ENCODE data around the gene FDCSP.

The FDCSP gene

GRCh38 chr4:70269674-70270073, 43.8 kb downstream of the FDCSP start:
- Histone ChIP-seq H2BK12ac (ENCODE audit: low read length) (no peak overlapping the region), H3K9me3 (replicated peaks in 1 of 2; ENCODE audit: control insufficient read depth in 2 of 2, insufficient read depth in 1 of 2, low read depth in 1 of 2, low read length in 2 of 2) (no peaks in the 10 kb centered on the region), H3K4me1 (ENCODE audit: control insufficient read depth in 2 of 2, insufficient read depth in 1 of 2, low read depth in 1 of 2, low read length in 2 of 2) (no peaks in the 10 kb centered on the region), H3K14ac (ENCODE audit: low read length) (no peak overlapping the region), H3K27me3 (ENCODE audit: control insufficient read depth in 3 of 3, insufficient read depth in 3 of 3, low read depth in 1 of 3, low read length in 3 of 3) (no peaks in the 10 kb centered on the region), H3K27ac (replicated peaks; ENCODE audit: low read length) (no peak overlapping the region), H3K18ac (ENCODE audit: low read length) (no peak overlapping the region), H3K79me1 (ENCODE audit: low read depth, low read length) (no peaks in the 10 kb centered on the region), H2AFZ (ENCODE audit: low read length) (no peak overlapping the region), H2BK15ac (ENCODE audit: low read length) (no peak overlapping the region), H3K36me3 (replicated peaks in 1 of 2; ENCODE audit: control insufficient read depth in 2 of 2, insufficient read depth in 2 of 2, low read length in 2 of 2) (no peaks in the 10 kb centered on the region), H3K23ac (ENCODE audit: low read depth, low read length, poor library complexity) (no peak overlapping the region), H3K9ac (ENCODE audit: low read depth, low read length, poor library complexity) (no peak overlapping the region), H2AK5ac (ENCODE audit: low read depth, low read length) (no peak overlapping the region), H3K4me3 (ENCODE audit: low read length in 2 of 2) (no peak overlapping the region), H4K91ac (ENCODE audit: low read depth, low read length, poor library complexity) (no peak overlapping the region), H2BK5ac (ENCODE audit: low read length) (no peak overlapping the region), H4K8ac (ENCODE audit: low read depth, low read length) (no peak overlapping the region), H3K4ac (ENCODE audit: low read length) (no peak overlapping the region), H2BK120ac (ENCODE audit: low read depth, low read length) (no peak overlapping the region), H3K4me2 (ENCODE audit: insufficient read depth, low read length, poor library complexity, severe bottlenecking) (no peak overlapping the region)
- DNase-seq (ENCODE audit: low spot score): no peak
- WGBS, 2 donors (ENCODE audit: extremely low coverage in 2 of 2, insufficient read length in 2 of 2, insufficient replicate concordance in 1 of 2): no CpG with 5 or more reads among the region's 1 CpG

GRCh38 chr4:70277121-70277520, 51.2 kb downstream of the FDCSP start:
- H3K4ac ChIP-seq (ENCODE audit: low read length): no peak overlapping the region
- no peak overlapping the region for H3K27ac ChIP-seq (replicated peaks; ENCODE audit: low read length)
- no peaks in the 10 kb centered on the region for H3K9me3 ChIP-seq (replicated peaks in 1 of 2; ENCODE audit: control insufficient read depth in 2 of 2, insufficient read depth in 1 of 2, low read depth in 1 of 2, low read length in 2 of 2)
- no peaks in the 10 kb centered on the region for H3K27me3 ChIP-seq (ENCODE audit: control insufficient read depth in 3 of 3, insufficient read depth in 3 of 3, low read depth in 1 of 3, low read length in 3 of 3)
- no peak overlapping the region for H3K4me2 ChIP-seq (ENCODE audit: insufficient read depth, low read length, poor library complexity, severe bottlenecking)
- H2BK120ac ChIP-seq (ENCODE audit: low read depth, low read length): no peak overlapping the region
- H2BK15ac ChIP-seq (ENCODE audit: low read length): no peak overlapping the region
- no peaks in the 10 kb centered on the region for H3K79me1 ChIP-seq (ENCODE audit: low read depth, low read length)
- no peak overlapping the region for H2BK12ac ChIP-seq (ENCODE audit: low read length)
- no peak overlapping the region for H3K9ac ChIP-seq (ENCODE audit: low read depth, low read length, poor library complexity)
- H3K14ac ChIP-seq (ENCODE audit: low read length): no peak overlapping the region
- no peak overlapping the region for H4K8ac ChIP-seq (ENCODE audit: low read depth, low read length)
- DNase-seq (ENCODE audit: low spot score): no peak
- H2AFZ ChIP-seq (ENCODE audit: low read length): no peak overlapping the region
- no peak overlapping the region for H4K91ac ChIP-seq (ENCODE audit: low read depth, low read length, poor library complexity)
- no CpG with 5 or more reads among the region's 2 CpGs for WGBS, 2 donors (ENCODE audit: extremely low coverage in 2 of 2, insufficient read length in 2 of 2, insufficient replicate concordance in 1 of 2)
- no peak overlapping the region for H3K23ac ChIP-seq (ENCODE audit: low read depth, low read length, poor library complexity)
- no peak overlapping the region for H2AK5ac ChIP-seq (ENCODE audit: low read depth, low read length)
- no peak overlapping the region for H2BK5ac ChIP-seq (ENCODE audit: low read length)
- H3K4me3 ChIP-seq (ENCODE audit: low read length in 2 of 2): no peak overlapping the region
- no peak overlapping the region for H3K18ac ChIP-seq (ENCODE audit: low read length)
- no peaks in the 10 kb centered on the region for H3K4me1 ChIP-seq (ENCODE audit: control insufficient read depth in 2 of 2, insufficient read depth in 1 of 2, low read depth in 1 of 2, low read length in 2 of 2)
- H3K36me3 ChIP-seq (replicated peaks in 1 of 2; ENCODE audit: control insufficient read depth in 2 of 2, insufficient read depth in 2 of 2, low read length in 2 of 2): no peaks in the 10 kb centered on the region

- H3K79me1 ChIP-seq (ENCODE audit: low read depth, low read length): no peaks in the 10 kb centered on the region
- H3K4me2 ChIP-seq (ENCODE audit: insufficient read depth, low read length, poor library complexity, severe bottlenecking): no peak overlapping the region
- H3K36me3 ChIP-seq (replicated peaks in 1 of 2; ENCODE audit: control insufficient read depth in 2 of 2, insufficient read depth in 2 of 2, low read length in 2 of 2): no peaks in the 10 kb centered on the region
- H3K18ac ChIP-seq (ENCODE audit: low read length): no peak overlapping the region
- H4K8ac ChIP-seq (ENCODE audit: low read depth, low read length): no peak overlapping the region
- H2AK5ac ChIP-seq (ENCODE audit: low read depth, low read length): no peak overlapping the region
- H3K9me3 ChIP-seq (replicated peaks in 1 of 2; ENCODE audit: control insufficient read depth in 2 of 2, insufficient read depth in 1 of 2, low read depth in 1 of 2, low read length in 2 of 2): no peaks in the 10 kb centered on the region
- no peak for DNase-seq (ENCODE audit: low spot score)
- H4K91ac ChIP-seq (ENCODE audit: low read depth, low read length, poor library complexity): no peak overlapping the region
- no peak overlapping the region for H2BK12ac ChIP-seq (ENCODE audit: low read length)
- H3K27ac ChIP-seq (replicated peaks; ENCODE audit: low read length): no peak overlapping the region
- no peak overlapping the region for H3K14ac ChIP-seq (ENCODE audit: low read length)
- H2BK120ac ChIP-seq (ENCODE audit: low read depth, low read length): no peak overlapping the region
- H2BK15ac ChIP-seq (ENCODE audit: low read length): no peak overlapping the region
- H2BK5ac ChIP-seq (ENCODE audit: low read length): no peak overlapping the region
- no peak overlapping the region for H2AFZ ChIP-seq (ENCODE audit: low read length)
- H3K23ac ChIP-seq (ENCODE audit: low read depth, low read length, poor library complexity): no peak overlapping the region
- WGBS, 2 donors (ENCODE audit: extremely low coverage in 2 of 2, insufficient read length in 2 of 2, insufficient replicate concordance in 1 of 2): no CpG with 5 or more reads among the region's 1 CpG
- no peak overlapping the region for H3K4me3 ChIP-seq (ENCODE audit: low read length in 2 of 2)
- H3K27me3 ChIP-seq (ENCODE audit: control insufficient read depth in 3 of 3, insufficient read depth in 3 of 3, low read depth in 1 of 3, low read length in 3 of 3): no peaks in the 10 kb centered on the region
- no peak overlapping the region for H3K4ac ChIP-seq (ENCODE audit: low read length)
- no peaks in the 10 kb centered on the region for H3K4me1 ChIP-seq (ENCODE audit: control insufficient read depth in 2 of 2, insufficient read depth in 1 of 2, low read depth in 1 of 2, low read length in 2 of 2)
- no peak overlapping the region for H3K9ac ChIP-seq (ENCODE audit: low read depth, low read length, poor library complexity)
Observed at GRCh38 chr4:70280567-70280966, 54.6 kb downstream of the FDCSP start.

Data from neuronal stem cell (in vitro differentiated cells).